Measurements from ENCODE around the gene TEX53. TPM values are rescaled to one million over a fixed set of nuclear protein-coding genes. Genes with fewer than 3 reads are reported as not detected.

TEX53 gene
- total RNA-seq, 1 donor from 2014 or later: not detected

DNA sequence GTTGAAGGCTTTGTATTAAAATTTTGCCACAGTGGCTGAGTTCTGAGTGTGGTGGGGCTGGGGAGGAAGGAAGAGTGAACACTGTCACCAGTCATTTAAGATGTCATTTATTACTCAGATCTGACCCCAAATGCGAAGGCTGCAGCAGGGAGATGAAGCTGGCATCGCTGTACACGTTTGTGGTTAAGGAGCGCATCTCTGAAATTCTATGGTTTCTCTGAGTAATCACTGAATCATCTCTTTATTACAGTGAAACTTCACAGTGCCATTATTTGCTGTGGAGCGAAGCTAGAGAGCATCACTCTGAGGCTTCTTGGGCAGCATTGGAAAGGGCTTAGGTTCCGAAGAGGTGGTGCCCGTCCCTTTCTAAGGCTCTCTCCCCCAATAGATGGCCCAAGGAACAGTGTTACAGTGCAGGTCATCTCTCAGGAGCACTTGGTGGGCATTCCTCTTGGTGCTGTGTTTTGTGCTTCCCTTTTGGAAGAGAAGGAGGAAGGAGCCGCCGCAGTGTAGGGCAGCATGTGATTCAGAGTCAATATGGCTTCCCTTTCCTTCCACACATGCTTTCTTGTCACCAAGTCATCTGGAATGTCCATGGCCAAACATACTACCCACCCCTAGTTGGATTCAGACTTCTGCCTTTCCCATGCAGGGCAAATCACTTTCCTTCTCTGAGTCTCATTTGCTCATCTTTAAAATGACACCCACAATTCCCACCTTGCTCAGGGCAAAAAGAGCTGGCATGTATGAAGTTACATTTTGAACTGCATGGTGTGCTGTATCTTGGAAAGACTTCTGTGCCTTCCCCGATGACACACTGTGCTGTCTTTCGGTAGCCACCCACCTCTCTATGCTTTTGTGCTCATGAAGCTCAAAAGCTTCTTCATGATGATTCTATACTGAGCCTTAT lies 33.7 kb upstream of the TEX53 start:
- Histone ChIP-seq H3K4me1 (peaks cover 29% of the 10 kb centered on the region), H3K9me3 (no peaks in the 10 kb centered on the region), H3K27me3 (no peaks in the 10 kb centered on the region), H3K36me3 (no peaks in the 10 kb centered on the region), H3K4me3 (no peak overlapping the region), H3K27ac (no peak overlapping the region)
- intact Hi-C loops (cut with DNase I): no loop called here
- TF ChIP-seq, protein P1, sequence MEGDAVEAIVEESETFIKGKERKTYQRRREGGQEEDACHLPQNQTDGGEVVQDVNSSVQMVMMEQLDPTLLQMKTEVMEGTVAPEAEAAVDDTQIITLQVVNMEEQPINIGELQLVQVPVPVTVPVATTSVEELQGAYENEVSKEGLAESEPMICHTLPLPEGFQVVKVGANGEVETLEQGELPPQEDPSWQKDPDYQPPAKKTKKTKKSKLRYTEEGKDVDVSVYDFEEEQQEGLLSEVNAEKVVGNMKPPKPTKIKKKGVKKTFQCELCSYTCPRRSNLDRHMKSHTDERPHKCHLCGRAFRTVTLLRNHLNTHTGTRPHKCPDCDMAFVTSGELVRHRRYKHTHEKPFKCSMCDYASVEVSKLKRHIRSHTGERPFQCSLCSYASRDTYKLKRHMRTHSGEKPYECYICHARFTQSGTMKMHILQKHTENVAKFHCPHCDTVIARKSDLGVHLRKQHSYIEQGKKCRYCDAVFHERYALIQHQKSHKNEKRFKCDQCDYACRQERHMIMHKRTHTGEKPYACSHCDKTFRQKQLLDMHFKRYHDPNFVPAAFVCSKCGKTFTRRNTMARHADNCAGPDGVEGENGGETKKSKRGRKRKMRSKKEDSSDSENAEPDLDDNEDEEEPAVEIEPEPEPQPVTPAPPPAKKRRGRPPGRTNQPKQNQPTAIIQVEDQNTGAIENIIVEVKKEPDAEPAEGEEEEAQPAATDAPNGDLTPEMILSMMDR (IDR thresholded peaks at IDR 0.05): no peak
- peak in 1 of 2 donors; percentile 19 for TF ChIP-seq POLR2AphosphoS5 (IDR thresholded peaks at IDR 0.05; ENCODE audit: insufficient read depth in 1 of 2, low read depth in 1 of 2)
- DNase-seq (ENCODE audit: extremely low spot score in 2 of 2): no peak

DNA sequence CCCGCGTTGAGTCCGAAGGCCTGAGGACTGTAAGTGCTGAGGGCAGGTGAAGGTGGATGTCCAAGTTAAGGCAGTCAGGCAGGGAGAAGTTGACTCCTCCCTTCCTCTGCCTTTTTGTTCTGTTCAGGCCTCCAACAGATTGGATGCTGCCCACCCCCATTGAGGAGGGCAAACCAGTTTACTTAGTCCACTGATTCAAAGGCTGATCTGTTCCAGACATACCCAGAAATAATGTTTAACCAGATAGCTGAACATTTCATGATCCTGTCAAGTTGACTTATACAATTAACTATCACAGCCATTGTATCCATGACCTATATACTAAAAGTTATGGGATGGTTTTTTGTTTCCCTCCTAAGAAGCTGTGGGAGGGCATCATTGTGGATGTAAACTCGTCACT lies 32.7 kb upstream of the TEX53 start:
- intact Hi-C loops (cut with DNase I): no loop called here
- Histone ChIP-seq H3K27ac (no peak overlapping the region), H3K4me1 (peaks cover 29% of the 10 kb centered on the region), H3K4me3 (no peak overlapping the region), H3K27me3 (no peaks in the 10 kb centered on the region), H3K36me3 (no peaks in the 10 kb centered on the region), H3K9me3 (no peaks in the 10 kb centered on the region)
- no peak for DNase-seq (ENCODE audit: extremely low spot score in 2 of 2)
- no peak for TF ChIP-seq POLR2A (IDR thresholded peaks at IDR 0.05)
- no peak for TF ChIP-seq POLR2AphosphoS5 (IDR thresholded peaks at IDR 0.05; ENCODE audit: insufficient read depth in 1 of 2, low read depth in 1 of 2)
- TF ChIP-seq, protein P1 (IDR thresholded peaks at IDR 0.05): no peak

DNA sequence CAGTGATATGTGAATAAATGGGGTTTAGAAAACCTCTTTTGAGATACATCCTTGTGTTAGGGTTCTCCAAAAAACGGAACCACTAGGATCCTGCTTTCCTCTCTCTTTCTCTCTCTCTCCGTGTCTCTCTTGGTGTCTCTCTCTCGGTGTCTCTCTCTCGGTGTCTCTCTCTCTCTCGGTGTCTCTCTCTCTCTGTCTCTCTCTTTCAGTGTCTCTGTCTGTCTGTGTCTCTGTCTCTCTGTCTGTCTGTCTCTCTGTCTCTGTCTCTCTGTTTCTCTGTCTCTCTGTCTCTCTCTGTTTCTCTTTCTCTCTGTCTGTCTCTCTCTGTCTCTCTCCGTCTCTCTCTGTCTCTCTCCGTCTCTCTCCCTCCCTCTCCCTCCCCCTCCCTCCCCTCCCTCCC lies 32.2 kb upstream of the TEX53 start:
- TF ChIP-seq, protein P1 (IDR thresholded peaks at IDR 0.05): no peak
- no peak for TF ChIP-seq POLR2AphosphoS5 (IDR thresholded peaks at IDR 0.05; ENCODE audit: insufficient read depth in 1 of 2, low read depth in 1 of 2)
- no peak for TF ChIP-seq POLR2A (IDR thresholded peaks at IDR 0.05)
- intact Hi-C loops (cut with DNase I): no loop called here
- Histone ChIP-seq H3K9me3 (no peaks in the 10 kb centered on the region), H3K36me3 (no peaks in the 10 kb centered on the region), H3K27me3 (no peaks in the 10 kb centered on the region), H3K4me1 (peaks cover 29% of the 10 kb centered on the region), H3K27ac (no peak overlapping the region), H3K4me3 (no peak overlapping the region)
- DNase-seq (ENCODE audit: extremely low spot score in 2 of 2): no peak

DNA sequence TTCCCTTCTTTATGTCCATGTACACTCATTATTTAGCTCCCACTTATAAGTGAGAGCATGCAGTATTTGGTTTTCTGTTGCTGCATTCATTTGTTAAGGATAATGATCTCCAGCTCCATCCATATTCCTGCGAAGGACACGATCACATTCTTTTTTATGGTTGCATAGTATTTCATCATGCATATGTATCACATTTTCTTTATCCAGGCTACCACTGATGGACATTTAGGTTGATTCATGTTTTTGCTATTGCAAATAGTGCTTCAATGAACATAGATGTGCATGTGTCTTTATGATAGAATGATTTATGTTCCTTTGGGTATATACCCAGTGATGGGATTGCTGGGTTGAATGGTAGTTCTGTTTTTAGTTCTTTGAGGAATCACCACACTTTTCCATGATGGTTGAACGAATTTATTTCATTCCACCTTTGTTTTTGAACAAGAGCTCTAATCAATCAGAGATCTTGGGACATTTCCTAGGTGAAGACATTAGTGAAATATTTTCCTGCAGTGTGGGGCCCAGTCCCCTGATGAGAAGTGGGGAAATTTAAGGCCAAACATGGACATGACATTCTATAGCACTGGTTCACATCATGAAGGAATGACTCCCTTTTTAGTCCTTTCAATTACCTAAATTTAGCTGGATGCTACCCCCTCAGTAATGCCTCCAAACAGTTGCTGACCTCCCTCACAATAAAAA lies 31.5 kb upstream of the TEX53 start:
- H3K4me3 ChIP-seq: no peak overlapping the region
- TF ChIP-seq POLR2AphosphoS5 (IDR thresholded peaks at IDR 0.05; ENCODE audit: insufficient read depth in 1 of 2, low read depth in 1 of 2): no peak
- TF ChIP-seq, protein P1 (IDR thresholded peaks at IDR 0.05): no peak
- no peaks in the 10 kb centered on the region for H3K36me3 ChIP-seq
- no peaks in the 10 kb centered on the region for H3K27me3 ChIP-seq
- intact Hi-C loops (cut with DNase I): no loop called here
- no peaks in the 10 kb centered on the region for H3K9me3 ChIP-seq
- no peak for DNase-seq (ENCODE audit: extremely low spot score in 2 of 2)
- H3K4me1 ChIP-seq: peaks cover 23% of the 10 kb centered on the region
- no peak overlapping the region for H3K27ac ChIP-seq

DNA sequence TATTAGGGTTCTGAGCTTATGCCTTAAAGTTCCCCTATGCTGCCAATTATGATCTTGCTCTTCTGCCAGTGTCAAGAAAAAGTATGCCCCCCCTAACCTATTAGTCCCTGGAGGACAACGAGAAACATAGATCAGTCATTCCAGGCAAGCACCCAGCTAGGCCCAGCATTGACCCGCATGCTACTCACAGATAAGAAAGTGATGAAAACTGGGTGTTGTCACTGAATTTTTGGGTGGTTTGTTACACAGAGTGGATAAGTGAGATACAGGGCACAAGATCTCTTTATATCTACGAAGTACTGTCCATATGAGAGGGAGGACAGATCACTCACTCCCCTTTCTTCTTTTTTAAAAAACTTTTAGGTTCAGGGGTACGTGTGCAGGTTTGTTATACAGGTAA lies 30.8 kb upstream of the TEX53 start:
- no peak for DNase-seq (ENCODE audit: extremely low spot score in 2 of 2)
- Histone ChIP-seq H3K4me3 (no peak overlapping the region), H3K27me3 (no peaks in the 10 kb centered on the region), H3K27ac (no peak overlapping the region), H3K4me1 (peaks cover 16% of the 10 kb centered on the region), H3K36me3 (no peaks in the 10 kb centered on the region), H3K9me3 (no peaks in the 10 kb centered on the region)
- TF ChIP-seq POLR2A (IDR thresholded peaks at IDR 0.05) (no peak), POLR2AphosphoS5 (IDR thresholded peaks at IDR 0.05; ENCODE audit: insufficient read depth in 1 of 2, low read depth in 1 of 2) (no peak)
- TF ChIP-seq, protein P1 (IDR thresholded peaks at IDR 0.05): no peak
- intact Hi-C loops (cut with DNase I): no loop called here

Measured in vagina (tissue), 2 donors.